Right forelimb (tissue), 1 donor: ENCODE data around the gene PFDN6.
"Not testable (repeated sequence)": the region's sequence is repeated elsewhere in the genome, so short reads cannot be mapped to it uniquely, and the experiment has no call there.

ENCODE experiments used
- DNase-seq: peaks from one replicate; pipeline ENCODE4 v3.0.0-alpha.2; 2018

PFDN6 gene

GRCh38 chr6:33273924-33274902, 15.2 kb upstream of the PFDN6 start:
- no peak for DNase-seq

GRCh38 chr6:33275795-33276580, 13.4 kb upstream of the PFDN6 start:
- DNase-seq = not testable (repeated sequence)

- DNase-seq = no peak
These were observed 12.9 kb upstream of the PFDN6 start for GRCh38 chr6:33276581-33276863.

GRCh38 chr6:33276864-33277662, 12.3 kb upstream of the PFDN6 start, which contains the start of gene B3GALT4:
B3GALT4 (plus strand) TSS chr6:33277123; CDS start chr6:33277420, 297 bp downstream.
- peak; percentile 86 for DNase-seq

- no peak for DNase-seq
These were observed 11.6 kb upstream of the PFDN6 start for GRCh38 chr6:33277663-33278391.

- no peak for DNase-seq
These were observed 11.0 kb upstream of the PFDN6 start for GRCh38 chr6:33278392-33278741.

- no peak for DNase-seq
These were observed 10.6 kb upstream of the PFDN6 start for GRCh38 chr6:33278810-33279209.

GRCh38 chr6:33279257-33279695, 10.1 kb upstream of the PFDN6 start:
- no peak for DNase-seq

GRCh38 chr6:33279971-33280511, 9.4 kb upstream of the PFDN6 start:
- DNase-seq = no peak

- DNase-seq = no peak
These were observed 8.9 kb upstream of the PFDN6 start for GRCh38 chr6:33280539-33280938.

- DNase-seq = not testable (repeated sequence)
These were observed 4.2 kb upstream of the PFDN6 start for GRCh38 chr6:33285214-33285613.

GRCh38 chr6:33286946-33287914, 2.2 kb upstream of the PFDN6 start:
- no peak for DNase-seq

GRCh38 chr6:33288141-33288920, 1.1 kb upstream of the PFDN6 start:
- DNase-seq = no peak

GRCh38 chr6:33289784-33290315, 449 bp downstream of the PFDN6 start:
- no peak for DNase-seq

GRCh38 chr6:33290459-33290858, 1.1 kb downstream of the PFDN6 start:
- no peak for DNase-seq

GRCh38 chr6:33292996-33293682, 3.7 kb downstream of the PFDN6 start:
- no peak for DNase-seq

GRCh38 chr6:33294086-33294823, 4.9 kb downstream of the PFDN6 start:
- DNase-seq = no peak
